ENCODE measurements around the gene GIT2. TPM values are rescaled to one million over a fixed set of nuclear protein-coding genes. Genes with fewer than 3 reads are reported as not detected.
"Not testable (repeated sequence)": the region's sequence is repeated elsewhere in the genome, so short reads cannot be mapped to it uniquely, and the experiment has no call there.

Gene GIT2
- total RNA-seq, 2 donors from 2014 or later = 24.8 to 26.8 TPM

GRCh38 chr12:109932878-109933503 is 63.2 kb downstream of the GIT2 start:
- Histone ChIP-seq H3K4me1 (no peaks in the 10 kb centered on the region), H3K36me3 (peaks cover 81% of the 10 kb centered on the region), H3K9me3 (no peaks in the 10 kb centered on the region), H3K4me3 (no peak overlapping the region), H3K27me3 (no peaks in the 10 kb centered on the region), H3K27ac (peak overlapping the region; percentile 25 to 43)
- DNase-seq (ENCODE audit: low spot score) = peak; percentile 88
- no peak for TF ChIP-seq CTCF (IDR thresholded peaks at IDR 0.05)

DNA sequence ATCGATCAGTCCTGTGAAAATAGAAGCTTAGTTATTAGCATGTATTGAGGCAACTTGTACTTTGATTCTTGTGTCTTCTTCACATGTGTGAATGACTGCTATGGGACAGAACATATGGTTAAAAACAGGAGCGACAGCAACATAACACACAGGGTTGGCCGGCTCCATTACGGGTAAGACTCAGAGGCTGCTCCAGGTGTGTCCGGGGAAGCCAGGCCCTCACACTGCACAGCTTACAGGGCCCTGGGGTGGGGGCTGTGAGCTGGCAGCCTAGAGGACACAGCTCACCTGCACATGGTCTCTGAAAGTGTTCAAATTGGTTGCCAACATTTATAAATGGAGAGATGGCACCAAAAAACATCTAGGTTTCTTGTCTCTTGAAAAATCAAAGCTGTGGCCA is 65.0 kb downstream of the GIT2 start:
- no peak overlapping the region for H3K27ac ChIP-seq

DNA sequence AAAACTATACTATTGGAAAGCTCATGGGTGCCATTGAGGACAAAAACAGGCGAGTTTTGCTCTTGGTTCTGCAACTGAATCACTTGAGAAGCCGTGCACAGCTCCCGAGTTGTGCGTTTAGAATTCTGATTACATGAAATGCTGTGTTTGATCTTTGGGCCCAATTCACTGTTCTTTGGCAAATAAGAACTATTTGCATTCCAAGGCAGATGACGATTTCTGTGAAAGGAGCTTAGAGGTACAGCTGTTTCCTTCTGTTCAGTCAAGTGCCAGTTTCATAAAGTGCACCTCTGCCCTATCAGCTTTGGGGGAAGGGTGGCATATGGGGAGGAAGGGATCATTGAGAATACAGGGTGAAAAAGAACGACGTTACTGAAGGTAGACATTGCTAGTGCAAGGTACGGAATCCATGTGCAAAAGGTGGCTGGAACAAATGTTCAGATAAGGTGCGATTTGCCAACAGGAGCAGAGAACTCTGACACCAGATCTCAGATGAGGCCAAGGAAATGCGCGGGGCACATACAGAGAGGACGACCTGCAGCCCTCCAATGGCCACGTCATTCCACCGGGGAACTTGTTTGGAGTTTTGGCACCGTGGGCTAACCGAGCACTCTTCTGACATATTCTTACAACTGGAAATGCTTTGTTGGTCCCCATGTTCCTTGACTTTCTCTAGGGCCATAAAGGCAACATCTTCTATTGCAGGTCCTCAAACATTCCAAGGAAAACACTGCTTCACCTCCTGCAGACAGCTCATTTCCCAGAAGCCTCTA is 66.0 kb downstream of the GIT2 start:
- Histone ChIP-seq H3K9me3 (no peaks in the 10 kb centered on the region), H3K4me1 (no peaks in the 10 kb centered on the region), H3K36me3 (peaks cover 61% of the 10 kb centered on the region), H3K4me3 (no peak overlapping the region), H3K27me3 (no peaks in the 10 kb centered on the region), H3K27ac (no peak overlapping the region)
- no peak for DNase-seq (ENCODE audit: low spot score)
- TF ChIP-seq CTCF (IDR thresholded peaks at IDR 0.05) = no peak

More for the DNA sequence above, 65.0 kb downstream of the GIT2 start:
- DNase-seq (ENCODE audit: low spot score) = no peak
- no peak overlapping the region for H3K4me3 ChIP-seq
- no peaks in the 10 kb centered on the region for H3K27me3 ChIP-seq
- no peaks in the 10 kb centered on the region for H3K4me1 ChIP-seq
- no peaks in the 10 kb centered on the region for H3K9me3 ChIP-seq
- no peak for TF ChIP-seq CTCF (IDR thresholded peaks at IDR 0.05)
- H3K36me3 ChIP-seq = peaks cover 69% of the 10 kb centered on the region

- not testable (repeated sequence) for H3K27ac ChIP-seq; H3K4me3 ChIP-seq; H3K27me3 ChIP-seq; DNase-seq (ENCODE audit: low spot score); H3K4me1 ChIP-seq; H3K9me3 ChIP-seq
- H3K36me3 ChIP-seq = peaks cover 52% of the 10 kb centered on the region
These were observed 66.8 kb downstream of the GIT2 start for GRCh38 chr12:109929326-109929725.

DNA sequence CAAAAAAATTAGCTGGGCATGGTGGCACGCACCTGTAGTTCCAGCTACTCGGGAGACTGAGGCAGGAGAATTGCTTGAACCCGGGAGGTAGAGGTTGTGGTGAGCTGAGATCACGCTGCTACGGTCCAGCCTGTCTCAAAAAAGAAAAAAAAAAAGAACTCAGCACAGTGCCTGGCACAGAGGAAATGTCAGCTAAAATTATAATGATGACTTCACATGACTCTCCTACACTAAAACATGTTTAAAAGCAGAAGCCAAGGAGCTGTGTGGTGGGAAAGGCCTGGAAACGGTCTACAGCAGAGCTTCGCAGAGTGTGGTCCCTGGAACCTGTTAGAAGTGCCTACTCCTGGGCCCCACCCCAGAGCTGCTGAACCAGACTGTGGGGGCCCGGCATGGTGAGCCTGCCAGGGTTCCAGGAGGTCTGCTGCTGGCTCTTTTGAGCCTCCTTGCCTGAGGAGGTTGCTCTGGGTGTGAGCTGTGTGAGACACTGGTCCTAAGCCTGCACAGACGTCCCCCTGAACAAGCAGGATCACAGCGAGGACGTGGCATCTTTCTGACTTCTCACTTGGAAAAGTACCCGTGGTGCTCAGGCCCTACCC is 68.0 kb downstream of the GIT2 start:
- no peaks in the 10 kb centered on the region for H3K27me3 ChIP-seq
- no peaks in the 10 kb centered on the region for H3K4me1 ChIP-seq
- DNase-seq (ENCODE audit: low spot score) = no peak
- no peak overlapping the region for H3K27ac ChIP-seq
- no peak overlapping the region for H3K4me3 ChIP-seq
- peaks cover 40% of the 10 kb centered on the region for H3K36me3 ChIP-seq
- no peak for TF ChIP-seq CTCF (IDR thresholded peaks at IDR 0.05)
- no peaks in the 10 kb centered on the region for H3K9me3 ChIP-seq

DNA sequence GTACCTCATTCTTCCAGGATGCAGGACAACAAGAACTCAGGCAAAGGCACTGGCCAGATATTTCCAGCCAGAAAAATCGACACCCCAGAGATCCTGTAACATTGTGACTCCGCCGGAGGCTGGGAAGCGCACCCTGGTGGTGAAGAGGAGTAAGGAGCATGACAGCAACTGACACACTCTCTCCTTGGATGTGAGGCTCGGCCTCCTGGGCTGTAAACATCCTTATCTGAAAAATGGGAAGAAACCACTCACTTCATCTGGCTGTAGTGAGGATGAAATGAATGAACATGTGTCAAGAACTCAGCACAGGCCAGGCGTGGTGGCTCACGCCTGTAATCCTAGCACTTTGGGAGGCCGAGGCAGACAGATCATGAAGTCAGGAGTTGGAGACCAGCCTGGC is 68.5 kb downstream of the GIT2 start:
- Histone ChIP-seq H3K27ac (no peak overlapping the region), H3K4me1 (no peaks in the 10 kb centered on the region), H3K9me3 (no peaks in the 10 kb centered on the region), H3K4me3 (no peak overlapping the region), H3K27me3 (no peaks in the 10 kb centered on the region), H3K36me3 (peaks cover 35% of the 10 kb centered on the region)
- no peak for DNase-seq (ENCODE audit: low spot score)
- TF ChIP-seq CTCF (IDR thresholded peaks at IDR 0.05) = peak; percentile 18 to 57

All from right atrium auricular region (tissue), 2 donors.